Transverse colon (tissue), 3 donors: ENCODE results near the gene EZR.

Experiments used
- CTCF ChIP-seq, 5 experiments: fragments of 200-600 bp in 3 of 5; fragments of 450-650 bp in 2 of 5; sonication (generic) in 3 of 5; IDR thresholded peaks; 1 replicate in 2 of 5; 2 replicates in 3 of 5; pipeline ENCODE4 v1.5.1; 2016 to 2017; ENCODE audit warnings: antibody characterized with exemption in 5 of 5, inconsistent platforms in 3 of 5, mild to moderate bottlenecking in 2 of 5, moderate library complexity in 1 of 5
- EP300 ChIP-seq: sonication (generic); formaldehyde crosslinking; IDR thresholded peaks from one replicate; pipeline ENCODE4 v1.6.1; 2017; ENCODE audit warnings: antibody characterized with exemption, low read depth
- POLR2A ChIP-seq: fragments of 450-650 bp; IDR thresholded peaks from one replicate; pipeline ENCODE4 v1.6.1; 2016; ENCODE audit warnings: antibody characterized with exemption, mild to moderate bottlenecking, moderate library complexity

GRCh38 chr6:158861686-158862381 is 42.7 kb upstream of the EZR start:
- TF ChIP-seq POLR2A (no peak), EP300 (no peak), CTCF (IDR thresholded peaks at IDR 0.05) (no peak)
